Stomach smooth muscle (tissue), 2 donors: ENCODE results near the gene NUDT1.

Experiments
- H3K27ac ChIP-seq: one replicate; pipeline ENCODE4 v1.7.0; 2013; ENCODE audit warnings: mild to moderate bottlenecking, low read length, inconsistent platforms
- H3K27me3 ChIP-seq, 2 donors: one replicate each; pipeline ENCODE4 v1.7.0; 2013; ENCODE audit warnings: low read length in 2 of 2; ENCODE audit not compliant: insufficient read depth in 2 of 2, control insufficient read depth in 1 of 2
- H3K36me3 ChIP-seq, 2 donors: one replicate each; pipeline ENCODE4 v1.7.0; 2013; ENCODE audit warnings: low read length in 2 of 2; ENCODE audit not compliant: control insufficient read depth in 2 of 2, insufficient read depth in 2 of 2
- H3K4me1 ChIP-seq: one replicate; pipeline ENCODE4 v1.7.0; 2013; ENCODE audit warnings: low read length; ENCODE audit not compliant: control insufficient read depth, insufficient read depth
- H3K4me3 ChIP-seq, 2 donors: one replicate each; pipeline ENCODE4 v1.7.0; 2013; ENCODE audit warnings: low read length in 2 of 2
- H3K9ac ChIP-seq, 2 donors: one replicate each; pipeline ENCODE4 v1.7.0; 2013; ENCODE audit warnings: low read length in 2 of 2, mild to moderate bottlenecking in 1 of 2
- H3K9me3 ChIP-seq, 2 donors: one replicate each; pipeline ENCODE4 v1.7.0; 2013; ENCODE audit warnings: low read length in 2 of 2; ENCODE audit not compliant: control insufficient read depth in 2 of 2
- donor health status: healthy.
- donor health status: Pancreatic carcinoma.

The NUDT1 gene

DNA sequence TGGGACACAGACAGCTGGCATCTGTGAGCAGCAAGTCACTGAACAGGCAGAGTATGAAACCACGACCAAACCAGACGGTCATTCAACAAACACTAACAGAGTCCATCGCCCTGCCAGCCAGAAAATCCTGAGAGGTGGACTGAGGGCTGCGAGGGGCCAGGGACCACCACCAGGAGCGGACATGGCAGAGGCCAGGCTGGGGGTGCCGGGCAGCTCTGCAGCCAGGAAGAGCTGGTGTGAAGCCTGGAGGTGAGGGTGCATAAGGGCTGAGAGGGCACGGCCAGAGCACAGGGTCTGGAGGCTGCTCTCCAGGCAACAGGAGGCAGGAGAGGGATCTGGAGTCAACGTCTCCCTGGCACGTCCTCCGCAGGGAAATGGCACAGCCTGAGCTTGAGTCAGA lies 24.8 kb upstream of the NUDT1 start:
- Histone ChIP-seq H3K4me1 (no peaks in the 10 kb centered on the region), H3K27me3 (no peaks in the 10 kb centered on the region), H3K4me3 (no peak overlapping the region), H3K27ac (no peak overlapping the region), H3K36me3 (peaks cover 29 to 48% of the 10 kb centered on the region in 2 donors), H3K9ac (no peak overlapping the region), H3K9me3 (no peaks in the 10 kb centered on the region)

DNA sequence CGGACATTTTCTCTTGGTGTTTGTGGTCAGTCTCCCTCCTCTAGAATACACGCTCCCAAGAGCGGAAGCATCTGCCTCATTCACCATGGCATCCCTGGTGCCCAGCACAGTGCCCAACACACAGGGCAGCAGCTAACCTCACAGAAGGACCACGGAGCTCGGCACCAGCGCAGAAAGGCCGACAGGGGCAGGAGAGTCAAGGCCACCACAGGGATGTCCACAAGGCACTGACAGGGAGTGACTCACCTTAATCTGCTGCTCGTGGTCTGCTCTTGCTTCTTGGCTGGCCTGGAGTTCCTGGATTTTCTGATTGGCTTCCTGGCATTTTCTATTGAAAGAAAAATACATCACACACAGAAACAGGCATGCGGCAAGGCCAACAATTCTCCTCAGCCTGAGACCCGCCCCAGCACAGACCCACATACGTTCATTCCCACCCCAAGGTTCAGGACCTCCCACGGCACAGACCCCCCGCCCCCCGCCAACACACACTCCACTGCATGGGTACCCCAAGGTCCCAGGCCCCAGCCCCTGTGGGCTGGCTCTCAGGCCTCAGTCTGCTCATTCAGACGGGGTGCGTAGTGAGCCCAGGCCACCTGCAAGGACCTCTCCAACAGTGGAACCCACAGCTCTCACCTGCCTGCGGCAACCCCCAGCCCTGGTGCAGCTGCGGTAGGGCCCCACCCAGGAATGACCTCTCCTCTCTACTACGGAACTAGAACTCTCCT lies 24.1 kb upstream of the NUDT1 start:
- Histone ChIP-seq H3K9ac (no peak overlapping the region), H3K4me1 (no peaks in the 10 kb centered on the region), H3K9me3 (no peaks in the 10 kb centered on the region), H3K4me3 (no peak overlapping the region), H3K27ac (no peak overlapping the region), H3K27me3 (no peaks in the 10 kb centered on the region), H3K36me3 (peaks cover 24 to 49% of the 10 kb centered on the region in 2 donors)

DNA sequence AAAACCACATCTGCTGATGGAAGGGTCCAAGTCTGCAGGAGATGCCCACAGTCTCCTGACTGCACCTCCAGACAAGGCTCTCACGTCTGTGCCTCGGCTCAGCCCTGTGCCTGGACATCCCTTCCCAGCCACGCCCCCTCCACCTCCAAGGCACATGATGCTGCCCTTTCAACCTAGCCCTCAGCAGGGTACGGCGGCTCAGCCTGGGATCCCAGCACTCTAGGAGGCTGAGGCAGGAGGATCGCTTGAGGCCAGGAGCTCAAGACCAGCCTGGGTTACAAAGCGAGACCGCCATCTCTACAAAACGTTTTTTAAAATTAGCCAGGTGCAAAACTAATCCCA lies 23.6 kb upstream of the NUDT1 start:
- Histone ChIP-seq H3K36me3 (peaks cover 24 to 44% of the 10 kb centered on the region in 2 donors), H3K4me1 (no peaks in the 10 kb centered on the region), H3K9me3 (no peaks in the 10 kb centered on the region), H3K27me3 (no peaks in the 10 kb centered on the region), H3K9ac (no peak overlapping the region), H3K4me3 (no peak overlapping the region), H3K27ac (no peak overlapping the region)

DNA sequence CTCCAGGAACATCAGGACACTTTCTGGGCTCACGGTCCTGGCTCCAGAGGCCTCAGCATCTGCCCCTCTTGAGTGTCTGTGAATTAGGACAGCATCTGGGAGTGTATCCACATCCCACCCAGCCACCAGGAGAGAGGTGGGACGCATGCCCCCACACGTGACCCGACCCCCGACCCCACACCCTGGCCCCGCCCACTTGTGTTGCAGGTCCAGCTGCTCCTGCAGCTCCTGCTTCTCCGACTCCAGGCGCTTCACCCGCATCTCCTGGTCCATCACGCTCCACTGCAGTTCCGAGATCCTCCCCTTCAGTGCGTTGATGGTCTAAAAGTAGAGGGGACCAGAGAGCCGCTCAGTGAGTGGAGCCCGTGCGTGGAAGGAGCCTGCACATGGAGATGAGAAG lies 22.9 kb upstream of the NUDT1 start:
- no peaks in the 10 kb centered on the region for H3K4me1 ChIP-seq
- no peak overlapping the region for H3K4me3 ChIP-seq
- peaks cover 24 to 38% of the 10 kb centered on the region in 2 donors for H3K36me3 ChIP-seq
- H3K9me3 ChIP-seq: no peaks in the 10 kb centered on the region
- no peak overlapping the region for H3K9ac ChIP-seq
- no peak overlapping the region for H3K27ac ChIP-seq
- no peaks in the 10 kb centered on the region for H3K27me3 ChIP-seq

DNA sequence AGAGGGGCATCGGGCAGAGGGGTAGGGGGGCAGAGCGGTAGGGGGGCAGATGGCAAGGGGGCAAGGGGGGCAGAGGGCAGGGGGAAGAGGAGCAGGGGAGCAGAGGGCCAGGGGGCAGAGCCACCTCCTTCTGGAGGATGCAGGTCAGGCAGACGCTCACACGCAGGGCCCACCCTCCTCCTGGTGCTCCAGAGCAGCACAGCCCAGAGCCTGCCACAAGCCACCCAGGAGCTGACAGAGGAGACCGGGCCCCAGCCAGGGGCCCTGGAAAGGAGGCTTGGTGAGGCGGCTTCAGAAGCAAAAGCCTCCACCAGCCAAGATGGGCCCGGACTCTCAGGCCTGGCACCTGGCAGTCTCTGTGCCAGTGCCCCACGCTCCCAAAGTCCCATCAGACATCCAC lies 22.4 kb upstream of the NUDT1 start:
- no peaks in the 10 kb centered on the region for H3K27me3 ChIP-seq
- H3K9me3 ChIP-seq: no peaks in the 10 kb centered on the region
- H3K9ac ChIP-seq: no peak overlapping the region
- H3K4me3 ChIP-seq: no peak overlapping the region
- no peaks in the 10 kb centered on the region for H3K4me1 ChIP-seq
- H3K36me3 ChIP-seq: peaks cover 27 to 39% of the 10 kb centered on the region in 2 donors
- H3K27ac ChIP-seq: no peak overlapping the region

DNA sequence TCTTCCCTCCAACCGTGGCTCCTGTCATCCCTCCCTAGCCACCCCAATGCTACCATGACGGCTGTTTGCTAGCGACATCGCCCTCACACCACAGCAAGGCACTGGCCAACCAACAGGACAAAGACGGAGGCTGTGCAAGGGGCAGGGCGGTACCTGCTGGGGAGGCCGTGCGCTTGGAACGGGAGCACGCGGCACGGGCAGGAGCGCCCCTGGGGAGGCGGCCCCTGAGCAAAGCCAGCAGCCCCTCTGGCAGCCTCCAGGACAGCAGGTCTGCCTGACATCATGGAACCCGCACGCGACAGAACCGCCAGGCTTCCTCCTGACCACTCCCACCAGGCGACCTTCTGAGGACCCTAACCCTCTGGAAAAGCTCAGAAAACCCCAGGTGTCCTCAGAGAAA lies 22.0 kb upstream of the NUDT1 start:
- Histone ChIP-seq H3K36me3 (peaks cover 30 to 42% of the 10 kb centered on the region in 2 donors), H3K9ac (no peak overlapping the region), H3K27ac (no peak overlapping the region), H3K4me3 (no peak overlapping the region), H3K4me1 (no peaks in the 10 kb centered on the region), H3K9me3 (no peaks in the 10 kb centered on the region), H3K27me3 (no peaks in the 10 kb centered on the region)

DNA sequence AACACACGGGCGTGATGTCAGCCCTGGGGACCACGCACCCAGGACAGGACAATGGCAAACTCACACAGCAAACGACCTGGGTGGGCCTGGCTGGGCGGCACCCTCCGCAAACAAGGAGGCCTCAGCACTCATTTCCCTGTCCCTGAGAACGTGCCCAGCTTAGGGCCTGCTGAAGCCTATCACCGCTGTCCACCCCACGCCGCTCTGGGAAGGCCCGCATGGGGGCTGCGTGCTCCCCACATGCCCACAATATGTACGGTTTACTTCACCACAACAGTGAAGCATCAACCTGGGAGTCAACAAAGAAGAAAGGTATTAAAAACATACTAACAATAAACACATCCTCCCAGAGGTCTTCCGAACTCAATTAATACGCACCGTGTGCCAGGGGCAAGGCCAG lies 21.5 kb upstream of the NUDT1 start:
- H3K36me3 ChIP-seq: peaks cover 28 to 45% of the 10 kb centered on the region in 2 donors

DNA sequence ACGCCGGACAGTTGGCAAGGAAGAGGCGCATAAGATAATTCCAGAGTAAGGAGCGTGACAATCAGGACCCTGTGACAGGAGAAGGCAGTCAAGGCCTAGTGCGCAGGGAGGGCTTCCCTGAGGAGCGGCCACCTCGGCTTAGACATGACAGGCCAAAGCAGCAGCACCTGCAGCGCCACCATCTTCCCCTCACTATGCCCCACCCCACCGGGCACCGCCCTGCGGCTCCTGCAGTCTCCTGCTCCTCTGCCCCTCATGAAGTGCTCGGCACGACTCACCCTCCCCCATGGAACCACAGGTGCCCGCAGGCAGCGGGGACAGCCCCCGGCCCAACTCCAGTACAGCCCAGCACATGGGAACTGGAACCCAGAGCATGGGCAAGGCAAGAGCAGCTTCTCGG lies 21.1 kb upstream of the NUDT1 start:
- Histone ChIP-seq H3K27me3 (no peaks in the 10 kb centered on the region), H3K4me1 (no peaks in the 10 kb centered on the region), H3K9ac (no peak overlapping the region), H3K9me3 (no peaks in the 10 kb centered on the region), H3K27ac (no peak overlapping the region), H3K4me3 (no peak overlapping the region), H3K36me3 (peaks cover 26 to 45% of the 10 kb centered on the region in 2 donors)

More for the DNA sequence above, 21.5 kb upstream of the NUDT1 start:
- Histone ChIP-seq H3K27me3 (no peaks in the 10 kb centered on the region), H3K9me3 (no peaks in the 10 kb centered on the region), H3K4me3 (no peak overlapping the region), H3K4me1 (no peaks in the 10 kb centered on the region), H3K27ac (no peak overlapping the region), H3K9ac (no peak overlapping the region)

DNA sequence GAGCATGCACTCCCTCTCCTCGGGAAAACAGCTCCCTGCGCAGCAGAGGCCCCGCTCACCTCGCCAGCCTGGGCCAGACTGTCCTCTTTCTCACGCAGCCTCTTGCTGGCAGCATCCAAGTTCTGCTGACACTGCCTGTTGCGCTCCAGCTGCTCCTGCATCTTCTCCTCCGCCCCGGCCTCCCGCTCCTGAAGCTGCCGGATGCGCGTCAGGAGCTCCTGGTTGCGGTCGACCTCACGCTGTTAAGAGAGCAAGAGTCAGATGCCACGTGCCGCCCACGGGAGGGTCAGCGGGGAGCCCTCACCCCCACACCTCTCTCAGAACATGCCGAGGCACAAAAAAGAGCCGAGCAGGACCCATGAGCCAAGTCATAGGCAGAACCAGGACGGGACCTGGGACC lies 19.5 kb upstream of the NUDT1 start:
- peaks cover 14 to 31% of the 10 kb centered on the region in 2 donors for H3K36me3 ChIP-seq

DNA sequence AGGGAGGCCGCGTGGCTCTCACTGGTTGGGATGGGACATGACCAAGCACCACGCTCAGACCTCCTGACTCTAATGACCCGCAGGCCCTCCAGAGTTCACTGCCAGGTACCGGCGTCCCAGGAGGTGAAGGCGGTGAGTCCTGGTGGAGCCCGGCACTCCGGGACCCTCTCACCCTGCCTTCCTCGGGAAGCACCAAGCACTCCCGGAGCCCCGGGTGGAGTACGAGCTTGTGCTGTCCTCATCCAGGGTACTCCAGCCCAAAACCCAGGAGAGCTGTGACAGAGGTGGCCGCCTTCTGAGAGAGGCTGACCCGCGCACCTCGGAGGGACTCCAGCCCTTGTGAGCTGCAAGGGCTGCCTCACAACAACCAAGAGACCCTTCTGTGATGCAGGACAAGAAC lies 18.7 kb upstream of the NUDT1 start:
- no peaks in the 10 kb centered on the region for H3K4me1 ChIP-seq
- H3K9me3 ChIP-seq: no peaks in the 10 kb centered on the region
- peaks cover 10 to 27% of the 10 kb centered on the region in 2 donors for H3K36me3 ChIP-seq

More for the DNA sequence above, 19.5 kb upstream of the NUDT1 start:
- Histone ChIP-seq H3K27ac (no peak overlapping the region), H3K9ac (no peak overlapping the region), H3K4me3 (no peak overlapping the region), H3K4me1 (no peaks in the 10 kb centered on the region), H3K9me3 (no peaks in the 10 kb centered on the region), H3K27me3 (no peaks in the 10 kb centered on the region)

DNA sequence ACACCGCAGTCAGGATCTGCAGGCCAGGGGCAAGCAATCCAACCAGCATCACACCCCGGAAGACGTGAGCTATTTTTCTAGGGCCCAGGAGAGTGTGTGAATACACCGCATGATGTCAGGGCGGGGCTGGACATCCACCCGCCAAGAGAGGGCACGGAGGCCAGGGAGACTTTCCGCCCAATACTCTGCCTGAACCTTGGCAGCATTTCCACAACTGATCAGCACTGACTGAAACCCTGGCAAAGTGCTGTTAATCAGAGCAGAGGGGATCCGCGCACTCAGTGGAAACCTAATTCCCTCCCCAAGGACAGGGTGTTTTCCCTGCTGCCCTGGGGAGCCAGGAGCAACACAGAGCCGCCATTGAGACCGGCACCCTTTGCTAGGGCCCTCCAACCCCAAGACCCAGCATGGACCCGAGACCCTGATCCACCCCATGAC lies 17.5 kb upstream of the NUDT1 start:
- peaks cover 10 to 30% of the 10 kb centered on the region in 2 donors for H3K36me3 ChIP-seq
- H3K4me3 ChIP-seq: no peak overlapping the region

More for the DNA sequence above, 18.7 kb upstream of the NUDT1 start:
- no peak overlapping the region for H3K27ac ChIP-seq
- no peak overlapping the region for H3K9ac ChIP-seq
- H3K4me3 ChIP-seq: no peak overlapping the region
- H3K27me3 ChIP-seq: no peaks in the 10 kb centered on the region

More for the DNA sequence above, 17.5 kb upstream of the NUDT1 start:
- Histone ChIP-seq H3K9ac (no peak overlapping the region), H3K27me3 (no peaks in the 10 kb centered on the region), H3K27ac (no peak overlapping the region), H3K9me3 (no peaks in the 10 kb centered on the region), H3K4me1 (no peaks in the 10 kb centered on the region)
